ENCODE results near the gene ST3GAL2.
"Not testable (repeated sequence)": the region's sequence is repeated elsewhere in the genome, so short reads cannot be mapped to it uniquely, and the experiment has no call there.

The ST3GAL2 gene

GRCh38 chr16:70417661-70418060, 21.2 kb downstream of the ST3GAL2 start:
- no peak for DNase-seq (ENCODE audit: low read depth in 2 of 2)

- no peak for DNase-seq (ENCODE audit: low read depth in 2 of 2)
Measured at GRCh38 chr16:70416748-70417616, 21.9 kb downstream of the ST3GAL2 start.

DNA sequence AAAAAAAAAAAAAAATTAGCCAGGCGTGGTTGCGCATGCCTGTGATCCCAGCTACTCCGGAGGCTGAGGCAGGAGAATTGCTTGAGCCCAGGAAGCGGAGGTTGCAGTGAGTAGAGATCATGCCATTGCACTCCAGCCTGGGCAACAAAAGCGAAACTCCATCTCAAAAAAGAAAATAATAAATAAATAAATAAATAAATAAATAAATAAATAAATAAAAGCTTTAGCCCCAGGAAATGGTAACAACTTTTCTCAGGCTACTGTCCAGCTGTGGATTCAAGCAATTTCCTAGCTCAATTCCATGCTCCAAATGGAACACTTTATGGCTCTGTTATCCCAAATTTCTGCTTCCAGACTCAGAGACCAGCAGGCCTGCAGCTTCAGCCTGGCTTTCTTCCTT, 25.3 kb downstream of the ST3GAL2 start:
- DNase-seq (ENCODE audit: low read depth in 2 of 2): not testable (repeated sequence)

- DNase-seq (ENCODE audit: low read depth in 2 of 2): no peak
Measured at GRCh38 chr16:70412385-70412784, 26.5 kb downstream of the ST3GAL2 start.

DNA sequence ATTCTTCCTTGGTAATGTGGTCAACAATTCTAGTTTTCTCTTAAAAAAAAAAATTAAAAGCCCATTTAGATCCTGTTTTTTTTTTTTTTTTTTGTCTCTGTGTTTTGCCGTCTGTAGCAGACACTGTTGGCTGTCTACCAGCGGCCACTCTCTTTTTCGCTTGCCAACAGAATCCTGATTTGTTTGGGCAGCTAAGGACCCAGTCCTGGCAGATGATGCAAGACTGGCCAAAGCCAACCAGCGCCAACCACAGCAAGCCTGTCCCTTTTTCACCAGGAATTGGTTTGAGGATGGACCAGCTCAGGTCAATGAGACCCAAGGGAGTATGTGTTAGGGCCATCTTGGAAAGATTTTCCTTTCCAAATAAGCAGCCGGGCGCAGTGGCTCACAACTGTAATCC, 28.2 kb downstream of the ST3GAL2 start:
- DNase-seq (ENCODE audit: low read depth in 2 of 2): no peak

DNA sequence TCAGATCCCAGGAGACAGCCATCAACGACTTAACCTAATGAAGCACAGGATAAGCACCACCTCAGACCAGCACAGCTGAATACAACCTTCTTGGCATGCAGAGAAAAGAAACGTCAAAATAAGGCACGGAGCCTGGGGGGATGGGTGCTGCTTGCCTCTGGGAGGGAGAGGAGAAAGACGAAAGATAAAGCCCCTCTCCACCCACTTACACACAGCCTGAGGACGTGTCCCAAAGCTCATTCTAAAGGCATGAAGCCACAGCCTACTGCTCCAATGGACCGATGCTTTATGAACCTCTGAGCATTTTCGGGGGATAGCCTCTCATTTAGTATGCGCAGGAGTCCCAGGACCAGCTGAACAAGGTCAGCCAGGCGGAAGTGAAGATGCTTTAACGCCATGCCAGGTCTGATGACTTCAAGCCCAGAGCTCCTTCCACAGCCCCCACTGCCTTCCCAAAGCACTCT, 31.1 kb downstream of the ST3GAL2 start:
- DNase-seq (ENCODE audit: low read depth in 2 of 2): no peak

- DNase-seq (ENCODE audit: low read depth in 2 of 2): not testable (repeated sequence)
Measured at GRCh38 chr16:70406104-70406503, 32.8 kb downstream of the ST3GAL2 start.

DNA sequence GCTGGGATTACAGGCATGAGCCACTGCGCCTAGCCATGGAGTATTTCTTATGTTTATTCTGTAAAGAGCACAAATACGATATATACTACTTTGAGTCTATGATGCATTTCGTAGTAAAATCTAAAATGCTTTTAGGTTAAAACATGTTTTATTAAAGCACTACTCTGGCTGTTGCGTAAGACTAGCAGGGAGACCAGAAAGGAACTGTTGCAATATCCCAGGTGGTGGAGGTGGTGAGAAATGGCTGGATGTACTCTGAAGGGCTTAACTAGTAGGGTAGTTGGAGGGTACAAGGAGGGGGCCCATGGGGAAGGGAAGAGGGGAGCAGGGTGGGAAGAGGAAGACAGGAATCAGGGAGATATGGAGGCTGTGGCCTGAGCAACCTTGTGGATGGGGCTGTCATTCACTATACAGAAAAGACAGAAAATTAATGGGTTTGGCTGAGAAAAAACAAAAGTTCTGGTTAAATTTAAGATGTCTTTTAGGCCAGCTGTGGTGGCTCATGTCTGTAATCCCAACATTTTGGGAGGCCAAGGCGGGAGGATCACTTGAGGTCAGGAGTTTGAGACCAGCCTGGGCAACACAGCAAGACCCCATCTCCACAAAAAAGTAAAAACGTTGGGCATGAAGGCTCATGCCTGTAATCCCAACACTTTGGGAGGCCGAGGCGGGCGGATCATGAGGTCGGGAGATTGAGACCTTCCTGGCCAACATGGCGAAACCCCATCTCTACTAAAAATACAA, 35.8 kb downstream of the ST3GAL2 start:
- DNase-seq (ENCODE audit: low read depth in 2 of 2): no peak

DNA sequence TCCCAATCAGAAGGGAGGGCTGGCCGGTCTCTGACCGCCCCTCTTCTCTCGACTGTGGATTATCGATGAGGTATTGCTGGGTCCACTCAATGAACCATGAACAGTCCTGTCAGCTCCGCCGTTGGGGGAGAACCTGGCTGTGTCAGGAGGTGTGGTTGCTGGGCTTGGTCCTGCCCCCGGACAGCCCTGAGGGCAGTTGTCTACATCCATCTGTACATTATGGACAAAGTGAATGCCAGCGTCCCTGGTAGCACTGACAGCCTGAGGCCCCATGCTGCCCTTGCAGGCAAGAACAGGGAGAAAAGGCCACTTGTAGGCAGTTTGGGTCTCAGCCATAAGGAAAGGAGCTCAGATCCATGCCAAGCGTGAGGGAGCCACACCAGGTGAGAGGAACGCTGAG, 38.9 kb downstream of the ST3GAL2 start:
- no peak for DNase-seq (ENCODE audit: low read depth in 2 of 2)

GRCh38 chr16:70399381-70399780, 39.5 kb downstream of the ST3GAL2 start:
- DNase-seq (ENCODE audit: low read depth in 2 of 2): no peak

GRCh38 chr16:70398177-70398743, 40.6 kb downstream of the ST3GAL2 start:
- no peak for DNase-seq (ENCODE audit: low read depth in 2 of 2)

- no peak for DNase-seq (ENCODE audit: low read depth in 2 of 2)
Measured at GRCh38 chr16:70396246-70396904, 42.5 kb downstream of the ST3GAL2 start.

DNA sequence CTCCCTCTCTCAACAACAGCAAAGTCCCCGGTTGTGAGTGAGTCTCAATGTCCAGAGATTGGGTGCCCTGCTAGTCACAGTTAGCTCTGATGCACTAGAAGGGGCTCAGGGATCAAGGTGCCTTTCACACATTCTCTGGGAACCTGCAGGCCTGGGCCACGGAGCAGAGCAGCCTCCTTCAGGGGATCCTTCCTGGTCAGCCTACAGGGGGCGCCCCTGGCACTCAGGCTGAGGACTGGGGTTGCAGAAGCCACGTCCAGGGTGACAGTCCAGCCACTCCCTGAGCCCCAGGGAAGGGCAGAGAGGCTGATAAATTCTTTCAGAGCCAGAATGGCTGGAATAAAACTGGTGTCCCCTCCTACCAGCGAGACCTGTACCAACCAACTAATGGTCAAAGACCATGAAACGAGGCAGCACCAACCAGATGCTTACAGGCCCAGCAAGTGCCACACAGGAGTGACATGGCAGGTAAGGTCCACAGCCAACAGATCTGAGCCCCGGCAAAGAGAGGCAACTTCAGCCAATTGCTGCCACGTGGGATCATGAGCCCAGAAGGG, 43.5 kb downstream of the ST3GAL2 start:
- peak; percentile 22 to 43 for DNase-seq (ENCODE audit: low read depth in 2 of 2)

- no peak for DNase-seq (ENCODE audit: low read depth in 2 of 2)
Measured at GRCh38 chr16:70394853-70395252, 44.0 kb downstream of the ST3GAL2 start.

GRCh38 chr16:70393662-70394061, 45.2 kb downstream of the ST3GAL2 start:
- no peak for DNase-seq (ENCODE audit: low read depth in 2 of 2)

- no peak for DNase-seq (ENCODE audit: low read depth in 2 of 2)
Measured at GRCh38 chr16:70392606-70393005, 46.3 kb downstream of the ST3GAL2 start.

- DNase-seq (ENCODE audit: low read depth in 2 of 2): no peak
Measured at GRCh38 chr16:70391881-70392481, 46.9 kb downstream of the ST3GAL2 start.

- DNase-seq (ENCODE audit: low read depth in 2 of 2): no peak
Measured at GRCh38 chr16:70391446-70391845, 47.5 kb downstream of the ST3GAL2 start.

DNA sequence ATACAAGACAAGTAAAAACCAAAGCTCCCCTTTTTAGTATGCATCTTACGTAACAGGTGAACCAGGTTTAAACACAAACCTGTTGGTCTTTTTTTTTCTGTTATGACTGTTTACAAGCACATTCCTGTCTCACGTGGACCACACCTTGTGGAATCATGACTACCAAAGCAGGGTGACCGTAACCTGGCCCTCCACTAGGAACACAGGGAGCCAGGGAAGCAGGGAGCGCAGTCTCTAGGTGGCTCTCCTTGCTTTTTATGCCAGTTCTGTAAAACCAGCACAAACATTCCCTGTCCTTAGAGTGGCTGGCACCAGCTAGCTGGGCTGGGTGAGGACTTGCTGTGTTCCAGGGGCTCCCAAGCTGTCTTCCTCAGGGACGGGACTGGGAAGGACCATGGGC, 48.1 kb downstream of the ST3GAL2 start:
- DNase-seq (ENCODE audit: low read depth in 2 of 2): no peak

GRCh38 chr16:70388006-70388680, 50.8 kb downstream of the ST3GAL2 start:
- DNase-seq (ENCODE audit: low read depth in 2 of 2): no peak
